GOT3 (cell line): ENCODE results near the gene SLAMF7.
"Not testable (repeated sequence)": the region's sequence is repeated elsewhere in the genome, so short reads cannot be mapped to it uniquely, and the experiment has no call there.

Experiments used
- DNase-seq: peaks from one replicate; lab custom pipeline; 2025; ENCODE audit warnings: mixed read lengths; lab: John Stamatoyannopoulos, UW

Gene SLAMF7, protein sequence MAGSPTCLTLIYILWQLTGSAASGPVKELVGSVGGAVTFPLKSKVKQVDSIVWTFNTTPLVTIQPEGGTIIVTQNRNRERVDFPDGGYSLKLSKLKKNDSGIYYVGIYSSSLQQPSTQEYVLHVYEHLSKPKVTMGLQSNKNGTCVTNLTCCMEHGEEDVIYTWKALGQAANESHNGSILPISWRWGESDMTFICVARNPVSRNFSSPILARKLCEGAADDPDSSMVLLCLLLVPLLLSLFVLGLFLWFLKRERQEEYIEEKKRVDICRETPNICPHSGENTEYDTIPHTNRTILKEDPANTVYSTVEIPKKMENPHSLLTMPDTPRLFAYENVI

GRCh38 chr1:160739098-160739511 lies at the start of gene SLAMF7:
Gene SLAMF7, plus strand, starts transcription at chr1:160739247. Its CDS starts 55 bp downstream, at chr1:160739302.
- no peak for DNase-seq

- DNase-seq = not testable (repeated sequence)
Measured at GRCh38 chr1:160692390-160692789, 46.7 kb upstream of the SLAMF7 start.

- DNase-seq = no peak
Measured at GRCh38 chr1:160702100-160702499, 36.9 kb upstream of the SLAMF7 start.

- DNase-seq = no peak
Measured at GRCh38 chr1:160704250-160704649, 34.8 kb upstream of the SLAMF7 start.

DNA sequence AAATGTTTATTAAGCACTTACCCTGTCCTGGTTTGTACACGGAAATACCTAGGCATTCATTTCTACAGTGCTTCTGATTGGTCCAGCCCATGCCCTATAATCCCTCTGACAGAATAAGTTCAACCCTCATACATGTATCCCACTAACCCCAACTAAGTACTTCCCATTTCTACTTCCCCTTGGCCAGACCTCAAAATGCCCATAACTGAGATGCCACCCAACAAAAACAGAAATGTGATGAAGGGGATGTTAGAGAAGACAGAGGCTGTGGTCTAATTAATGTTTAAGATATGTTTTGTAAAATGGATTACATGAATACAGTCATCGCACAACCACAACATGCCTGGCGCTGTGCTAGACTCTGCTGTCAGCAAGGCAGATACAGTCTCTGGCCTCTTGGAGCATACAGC lies 33.8 kb upstream of the SLAMF7 start:
- DNase-seq = not testable (repeated sequence)

DNA sequence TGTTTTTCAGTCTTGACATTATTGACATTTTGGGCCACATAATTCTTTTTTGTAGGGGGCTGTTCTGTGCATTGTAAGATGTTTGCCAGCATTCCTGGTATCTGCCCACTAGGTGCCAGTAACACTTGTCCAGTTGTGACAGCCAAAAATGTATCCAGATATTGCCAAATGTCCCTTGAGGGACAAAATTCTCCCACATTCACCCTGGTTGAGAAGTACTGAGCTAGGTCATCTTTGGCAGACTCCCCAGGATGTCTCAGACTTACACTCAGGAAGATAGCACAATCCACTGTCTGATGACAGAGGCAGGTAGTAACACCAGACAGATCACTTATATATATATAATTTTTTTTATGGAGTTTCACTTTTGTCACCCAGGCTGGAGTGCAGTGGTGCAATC lies 33.3 kb upstream of the SLAMF7 start:
- no peak for DNase-seq

GRCh38 chr1:160706526-160707235 lies 32.4 kb upstream of the SLAMF7 start:
- DNase-seq = no peak

DNA sequence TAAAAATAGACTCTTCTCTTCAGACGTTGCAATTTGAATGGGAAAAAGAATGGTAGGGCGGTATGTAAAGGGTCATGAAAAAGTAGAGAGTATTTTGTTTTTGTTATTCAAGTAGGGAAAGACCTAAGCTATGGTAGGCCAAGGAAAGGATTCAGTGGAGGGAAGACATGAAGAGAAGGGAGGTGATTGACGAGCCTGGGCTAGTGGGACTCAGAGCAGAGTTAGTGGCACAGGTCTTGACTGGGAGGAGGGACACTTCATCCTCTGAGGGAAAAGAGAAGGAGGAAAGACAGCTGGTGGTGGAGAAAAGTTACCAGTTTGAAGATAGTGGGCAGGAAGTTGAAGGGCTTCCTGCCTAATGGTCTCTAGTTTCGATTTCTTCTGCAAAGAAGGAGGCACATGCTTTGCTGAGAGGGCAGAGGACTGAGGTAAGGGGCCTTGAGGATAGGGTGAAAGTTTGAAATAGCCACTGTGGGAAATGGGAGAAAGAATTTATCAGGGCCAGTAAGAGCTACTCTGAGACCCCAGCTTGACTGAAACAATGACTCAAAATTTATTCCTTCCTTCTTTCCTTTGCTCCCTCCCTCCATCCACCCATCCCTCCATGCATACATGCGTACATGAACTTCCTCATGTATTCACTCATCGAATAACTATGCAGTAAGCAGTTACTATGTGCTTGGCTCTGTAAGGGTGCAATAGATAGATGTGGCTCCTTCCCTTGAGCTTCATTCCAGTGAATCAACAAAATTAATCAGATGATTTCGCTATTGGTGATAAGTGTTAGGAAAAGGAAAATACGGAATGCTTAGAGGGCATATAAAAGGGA lies 31.6 kb upstream of the SLAMF7 start:
- DNase-seq = no peak

DNA sequence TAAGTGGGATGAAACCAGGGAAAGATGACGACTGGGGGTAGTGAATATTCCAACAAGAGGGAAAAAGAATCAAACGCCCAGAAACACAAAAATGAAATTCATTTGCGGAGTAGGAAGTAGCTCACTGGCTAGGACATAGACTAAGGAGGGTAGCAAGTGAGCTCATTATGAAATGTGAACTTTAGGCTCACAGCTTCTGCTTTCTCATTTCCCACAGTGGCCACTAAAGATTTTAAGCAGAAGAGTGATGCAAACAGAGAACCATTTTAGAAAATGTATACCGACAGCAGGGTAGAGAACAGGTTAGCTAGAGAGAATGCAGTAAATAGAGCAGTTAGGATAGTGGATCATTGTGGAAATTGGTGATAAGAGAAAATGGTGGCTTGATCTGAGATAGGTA lies 30.9 kb upstream of the SLAMF7 start:
- DNase-seq = no peak

- no peak for DNase-seq
Measured at GRCh38 chr1:160708801-160709200, 30.2 kb upstream of the SLAMF7 start.

DNA sequence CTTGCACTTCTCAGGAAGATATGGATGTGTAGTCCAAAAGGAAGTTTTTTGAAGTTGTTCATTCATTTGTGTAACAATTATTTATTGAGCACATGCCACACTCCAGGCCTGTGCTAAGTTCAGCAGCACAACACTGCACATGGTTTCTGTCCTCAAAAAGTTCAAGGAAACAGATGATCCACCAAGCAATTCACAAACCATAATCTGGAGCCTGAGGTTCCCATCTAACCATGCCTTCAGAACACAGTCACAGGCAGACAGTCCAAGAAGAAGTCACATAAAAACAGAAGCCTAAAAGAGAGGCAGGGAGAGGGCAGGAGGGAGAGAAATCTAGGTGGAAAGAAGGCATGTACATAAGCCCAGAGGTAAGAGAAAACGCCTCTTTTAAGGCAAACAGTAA lies 29.3 kb upstream of the SLAMF7 start:
- no peak for DNase-seq

GRCh38 chr1:160710517-160711252 lies 28.4 kb upstream of the SLAMF7 start:
- DNase-seq = no peak

- no peak for DNase-seq
Measured at GRCh38 chr1:160711276-160711601, 27.8 kb upstream of the SLAMF7 start.

DNA sequence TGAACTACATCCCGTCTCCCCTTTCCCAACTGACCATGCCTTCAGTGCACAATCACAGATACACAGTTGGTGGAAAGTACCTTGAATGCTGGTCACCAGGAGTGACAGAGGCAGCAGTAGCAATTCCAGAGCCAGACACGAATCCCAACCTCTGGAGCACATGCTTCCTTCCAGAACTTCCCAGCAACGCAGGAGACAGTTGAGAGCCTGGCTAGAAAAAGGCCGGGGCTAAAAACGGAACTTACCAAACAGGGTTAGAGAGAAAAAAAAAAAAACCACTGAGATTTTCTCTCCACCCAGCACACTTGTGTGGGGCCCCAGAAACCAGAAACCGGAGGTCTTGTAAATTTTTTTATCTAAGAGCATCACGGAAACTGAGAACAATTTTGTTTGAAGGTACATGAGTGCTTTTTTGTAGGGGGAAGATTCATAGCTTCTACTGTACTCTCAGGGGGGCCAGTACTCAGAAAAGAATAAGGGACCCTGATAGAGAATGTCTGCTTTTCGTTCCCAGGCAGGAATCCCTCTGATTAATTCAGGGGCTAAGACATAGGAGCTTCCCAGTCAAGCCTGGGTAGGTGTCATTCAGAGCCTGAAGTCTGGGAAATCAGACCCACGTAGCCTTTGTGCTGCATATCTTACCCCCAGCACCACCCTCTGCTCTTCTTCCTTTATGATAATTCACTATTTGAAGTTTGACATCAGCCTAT lies 27.3 kb upstream of the SLAMF7 start, which contains the start of gene CD48:
Gene CD48, minus strand, starts transcription at position 221 of the 710 bp plus-strand sequence. Its CDS starts 59 bp downstream, at position 162.
- DNase-seq = no peak

DNA sequence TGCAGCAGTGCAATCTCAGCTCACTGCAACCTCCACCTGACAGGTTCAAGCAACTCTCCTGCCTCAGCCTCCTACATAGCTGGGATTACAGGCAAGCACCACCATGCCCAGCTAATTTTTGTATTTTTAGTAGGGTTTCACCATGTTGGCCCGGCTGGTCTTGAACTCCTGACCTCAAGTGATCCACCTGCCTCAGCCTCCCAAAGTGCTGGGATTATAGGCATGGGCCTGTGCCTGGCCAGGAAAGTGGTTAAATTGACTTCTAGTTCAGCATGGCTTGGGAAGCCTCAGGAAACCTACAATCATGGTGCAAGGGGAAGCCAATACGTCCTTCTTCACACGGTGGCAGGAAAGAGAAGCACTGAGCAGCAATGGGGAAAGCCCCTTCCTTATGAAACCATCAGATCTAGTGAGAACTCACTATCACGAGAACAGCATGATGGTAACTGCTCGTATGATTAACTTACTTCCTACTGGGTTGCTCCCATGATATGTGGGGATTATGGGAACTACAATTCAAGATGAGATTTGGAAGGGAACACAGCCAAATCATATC lies 26.4 kb upstream of the SLAMF7 start:
- DNase-seq = not testable (repeated sequence)

- no peak for DNase-seq
Measured at GRCh38 chr1:160713161-160713560, 25.9 kb upstream of the SLAMF7 start.

DNA sequence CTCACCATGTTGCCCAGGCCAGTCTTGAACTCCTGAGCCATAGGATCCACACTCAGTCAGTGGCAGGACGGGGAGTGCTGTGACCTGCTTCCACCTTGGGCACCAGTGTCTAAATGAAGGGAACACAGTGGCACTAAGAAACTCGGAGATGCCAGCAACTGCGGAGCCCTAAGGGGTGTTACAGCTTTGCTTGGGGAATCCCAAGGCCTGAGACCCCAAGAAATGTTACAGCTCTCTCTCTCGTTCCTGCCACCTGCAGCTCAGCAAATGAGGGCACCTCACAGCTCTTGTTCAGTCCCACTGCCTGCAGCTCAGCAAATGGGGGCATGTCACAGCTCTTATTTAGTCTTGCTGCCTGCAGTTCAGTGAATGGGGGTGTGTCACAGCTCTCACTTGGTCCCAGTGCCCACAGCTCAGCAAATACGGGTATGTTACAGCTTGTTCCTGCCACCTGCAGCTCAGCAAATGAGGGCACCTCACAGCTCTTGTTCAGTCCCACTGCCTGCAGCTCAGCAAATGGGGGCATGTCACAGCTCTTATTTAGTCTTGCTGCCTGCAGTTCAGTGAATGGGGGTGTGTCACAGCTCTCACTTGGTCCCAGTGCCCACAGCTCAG lies 24.9 kb upstream of the SLAMF7 start:
- DNase-seq = not testable (repeated sequence)

GRCh38 chr1:160716013-160716412 lies 23.0 kb upstream of the SLAMF7 start:
- no peak for DNase-seq

DNA sequence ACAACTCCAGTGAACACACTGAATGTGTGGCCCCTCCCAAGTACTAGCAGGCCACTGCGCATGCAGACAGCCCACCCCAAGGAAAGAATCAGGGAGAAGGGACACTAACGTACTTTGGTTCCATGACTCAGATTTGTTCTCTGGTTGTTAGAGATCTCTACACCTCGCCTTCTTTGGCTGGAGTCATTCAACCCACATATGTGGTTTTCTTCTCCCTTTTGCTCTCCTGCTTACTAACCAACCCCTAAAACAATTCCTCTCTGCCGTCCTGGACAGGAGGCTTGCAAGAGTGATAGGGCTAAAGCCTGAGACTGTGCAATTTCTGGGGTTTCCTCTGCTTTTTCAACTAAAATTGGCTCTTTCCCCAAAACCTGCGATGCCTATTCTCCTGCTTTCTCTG lies 21.7 kb upstream of the SLAMF7 start:
- no peak for DNase-seq

DNA sequence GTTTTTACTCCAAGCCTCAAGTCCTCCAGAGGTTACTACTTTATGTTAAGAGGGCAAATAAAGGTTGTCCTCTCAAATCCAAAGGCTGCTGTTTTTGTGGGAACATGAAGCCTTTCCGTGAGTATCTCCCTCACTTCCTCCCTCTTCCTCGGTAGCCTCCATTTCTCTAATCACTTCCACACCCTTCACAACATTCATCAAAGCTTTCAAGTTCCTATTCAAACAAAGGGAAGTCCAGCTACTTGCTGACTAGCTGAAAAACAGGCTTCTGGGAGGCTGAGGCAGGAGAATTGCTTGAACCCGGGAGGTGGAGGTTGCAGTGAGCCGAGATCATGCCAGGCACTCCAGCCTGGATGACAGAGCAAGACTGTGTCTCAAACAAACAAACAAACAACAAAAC lies 20.8 kb upstream of the SLAMF7 start:
- no peak for DNase-seq
